Lung microvascular endothelial cell (primary cell): ENCODE results near the gene HOXA13. TPM values are rescaled to one million over a fixed set of nuclear protein-coding genes. Genes with fewer than 3 reads are reported as not detected.

Source experiments
- DNase-seq, 2 donors: peaks; one replicate each; pipeline versions ENCODE4 v3.0.0 to v3.0.0-alpha.2; 2010; ENCODE audit warnings: low read depth in 2 of 2
- total RNA-seq: library from RNA; depleted of rRNA; stranded (reverse); fragments of >200 nt; gene quantifications from 2 replicates; pipeline ENCODE4 v1.2.1, GENCODE V29; 2014

The HOXA13 gene
- total RNA-seq, 1 donor from 2014 or later, result not detected

- no peak for DNase-seq
Measured at GRCh38 chr7:27208998-27209397, 9.1 kb upstream of the HOXA13 start.

GRCh38 chr7:27207348-27207985 lies 7.6 kb upstream of the HOXA13 start:
- no peak for DNase-seq

- DNase-seq, result no peak
Measured at GRCh38 chr7:27205325-27206280, 5.7 kb upstream of the HOXA13 start.

GRCh38 chr7:27204851-27205322 lies 5.0 kb upstream of the HOXA13 start:
- DNase-seq, result no peak

- no peak for DNase-seq
Measured at GRCh38 chr7:27203964-27204594, 4.2 kb upstream of the HOXA13 start.

GRCh38 chr7:27203365-27203953 lies 3.6 kb upstream of the HOXA13 start:
- no peak for DNase-seq

GRCh38 chr7:27202862-27203134 lies 2.9 kb upstream of the HOXA13 start:
- DNase-seq, result no peak

- DNase-seq, result no peak
Measured at GRCh38 chr7:27202018-27202861, 2.3 kb upstream of the HOXA13 start.

- DNase-seq, result no peak
Measured at GRCh38 chr7:27201580-27202017, 1.7 kb upstream of the HOXA13 start.

GRCh38 chr7:27200761-27201579 lies 1.1 kb upstream of the HOXA13 start:
- no peak for DNase-seq

GRCh38 chr7:27198871-27199801 lies 755 bp downstream of the HOXA13 start:
- DNase-seq, result no peak

- no peak for DNase-seq
Measured at GRCh38 chr7:27198138-27198841, 1.6 kb downstream of the HOXA13 start.

- DNase-seq, result no peak
Measured at GRCh38 chr7:27197137-27198042, 2.5 kb downstream of the HOXA13 start.

- DNase-seq, result peak; percentile 81 to 85
Measured at GRCh38 chr7:27196287-27196767, 3.6 kb downstream of the HOXA13 start.

GRCh38 chr7:27194686-27195379 lies 5.1 kb downstream of the HOXA13 start:
- no peak for DNase-seq

GRCh38 chr7:27194002-27194352 lies 5.9 kb downstream of the HOXA13 start:
- DNase-seq, result no peak
